ENCODE data around the gene CFAP251. TPM values are rescaled to one million over a fixed set of nuclear protein-coding genes. Genes with fewer than 3 reads are reported as not detected.

Gene CFAP251
- total and polyA plus RNA-seq, 2 of the 13 experiments (the other 11 are each of a cell fraction or from before 2014, with no cell fraction given) = 0.30 to 0.42 TPM

DNA sequence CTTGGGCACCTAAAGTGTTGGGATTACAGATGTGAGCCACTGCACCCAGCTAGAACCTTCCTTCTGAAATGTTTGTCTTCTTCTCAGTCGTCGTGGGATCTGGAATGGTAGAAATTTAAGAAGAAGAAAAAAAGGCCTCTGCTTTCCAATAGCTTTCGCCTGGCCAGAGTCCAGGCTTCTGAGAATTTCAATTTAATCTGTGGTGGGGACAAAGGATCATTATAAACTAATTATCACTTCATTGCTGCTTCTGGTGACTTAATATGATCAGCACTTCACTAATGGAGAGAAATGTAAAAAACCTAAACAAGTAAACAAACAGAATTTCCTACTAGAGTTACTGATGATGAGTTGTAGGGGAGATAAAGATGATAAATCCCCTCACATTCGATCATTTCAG is 51.3 kb downstream of the CFAP251 start:
- no TSS peak for BruUV-seq (replicated peaks)
- no peak overlapping the region for H3K9ac ChIP-seq (ENCODE audit: insufficient read depth, low read depth, low read length)
- ATAC-seq (no peak), FAIRE-seq (no peak), DNase-seq (ENCODE audit: low spot score) (no peak)
- H4K20me1 ChIP-seq (ENCODE audit: insufficient read depth, low read length) = no peaks in the 10 kb centered on the region
- H3K4me2 ChIP-seq (ENCODE audit: low read depth, low read length) = no peak overlapping the region
- no peak overlapping the region for H3K27ac ChIP-seq (ENCODE audit: extremely low read length, insufficient read depth, low read length)
- no peaks in the 10 kb centered on the region for H3K4me1 ChIP-seq (ENCODE audit: insufficient read depth, low read length)
- no peak overlapping the region for H3K4me3 ChIP-seq (replicated peaks in 1 of 3; ENCODE audit: insufficient read depth in 1 of 3, low read depth in 2 of 3, low read length in 3 of 3)
- intact Hi-C loops (cut with micrococcal nuclease; ENCODE audit: unreplicated experiment) = no loop called here
- no peak overlapping the region for H2AFZ ChIP-seq (ENCODE audit: low read length)
- POLR2A ChIA-PET = no interaction called here
- H3K79me2 ChIP-seq (ENCODE audit: insufficient read depth, low read length) = no peaks in the 10 kb centered on the region
- WGBS (ENCODE audit: low lambda C conversion rate) = 49% methylated on average over 4 of the region's 4 CpGs
- H3K36me3 ChIP-seq (replicated peaks in 1 of 2; ENCODE audit: control insufficient read depth in 1 of 2, insufficient read depth in 2 of 2, low read length in 2 of 2) = no peaks in the 10 kb centered on the region
- in situ Hi-C loops (cut with HindIII; ENCODE audit: extremely low pct_ligation_motif_present, low pct_unique_long_range_greater_than_20kb) = no loop called here
- H3K27me3 ChIP-seq (ENCODE audit: control insufficient read depth in 1 of 2, insufficient read depth in 2 of 2, low read length in 2 of 2) = peaks cover 0 to 6% of the 10 kb centered on the region in 2 experiments; a peak in 3 of 5 replicates
- TF ChIP-seq ZFP41 (CRISPR knock-in tag; IDR thresholded peaks at IDR 0.05; ENCODE audit: borderline replicate concordance) = no peak
- TF ChIP-seq ELF4 (CRISPR knock-in tag; IDR thresholded peaks at IDR 0.05; ENCODE audit: borderline replicate concordance) = no peak
- TF ChIP-seq ZNF766 (CRISPR knock-in tag; IDR thresholded peaks at IDR 0.05; ENCODE audit: borderline replicate concordance) = no peak
- TF ChIP-seq KLF13 (CRISPR knock-in tag; IDR thresholded peaks at IDR 0.05) = no peak
- TF ChIP-seq, protein P1, sequence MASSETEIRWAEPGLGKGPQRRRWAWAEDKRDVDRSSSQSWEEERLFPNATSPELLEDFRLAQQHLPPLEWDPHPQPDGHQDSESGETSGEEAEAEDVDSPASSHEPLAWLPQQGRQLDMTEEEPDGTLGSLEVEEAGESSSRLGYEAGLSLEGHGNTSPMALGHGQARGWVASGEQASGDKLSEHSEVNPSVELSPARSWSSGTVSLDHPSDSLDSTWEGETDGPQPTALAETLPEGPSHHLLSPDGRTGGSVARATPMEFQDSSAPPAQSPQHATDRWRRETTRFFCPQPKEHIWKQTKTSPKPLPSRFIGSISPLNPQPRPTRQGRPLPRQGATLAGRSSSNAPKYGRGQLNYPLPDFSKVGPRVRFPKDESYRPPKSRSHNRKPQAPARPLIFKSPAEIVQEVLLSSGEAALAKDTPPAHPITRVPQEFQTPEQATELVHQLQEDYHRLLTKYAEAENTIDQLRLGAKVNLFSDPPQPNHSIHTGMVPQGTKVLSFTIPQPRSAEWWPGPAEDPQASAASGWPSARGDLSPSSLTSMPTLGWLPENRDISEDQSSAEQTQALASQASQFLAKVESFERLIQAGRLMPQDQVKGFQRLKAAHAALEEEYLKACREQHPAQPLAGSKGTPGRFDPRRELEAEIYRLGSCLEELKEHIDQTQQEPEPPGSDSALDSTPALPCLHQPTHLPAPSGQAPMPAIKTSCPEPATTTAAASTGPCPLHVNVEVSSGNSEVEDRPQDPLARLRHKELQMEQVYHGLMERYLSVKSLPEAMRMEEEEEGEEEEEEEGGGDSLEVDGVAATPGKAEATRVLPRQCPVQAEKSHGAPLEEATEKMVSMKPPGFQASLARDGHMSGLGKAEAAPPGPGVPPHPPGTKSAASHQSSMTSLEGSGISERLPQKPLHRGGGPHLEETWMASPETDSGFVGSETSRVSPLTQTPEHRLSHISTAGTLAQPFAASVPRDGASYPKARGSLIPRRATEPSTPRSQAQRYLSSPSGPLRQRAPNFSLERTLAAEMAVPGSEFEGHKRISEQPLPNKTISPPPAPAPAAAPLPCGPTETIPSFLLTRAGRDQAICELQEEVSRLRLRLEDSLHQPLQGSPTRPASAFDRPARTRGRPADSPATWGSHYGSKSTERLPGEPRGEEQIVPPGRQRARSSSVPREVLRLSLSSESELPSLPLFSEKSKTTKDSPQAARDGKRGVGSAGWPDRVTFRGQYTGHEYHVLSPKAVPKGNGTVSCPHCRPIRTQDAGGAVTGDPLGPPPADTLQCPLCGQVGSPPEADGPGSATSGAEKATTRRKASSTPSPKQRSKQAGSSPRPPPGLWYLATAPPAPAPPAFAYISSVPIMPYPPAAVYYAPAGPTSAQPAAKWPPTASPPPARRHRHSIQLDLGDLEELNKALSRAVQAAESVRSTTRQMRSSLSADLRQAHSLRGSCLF (CRISPR knock-in tag; IDR thresholded peaks at IDR 0.05; ENCODE audit: borderline replicate concordance) = no peak
- no peak for TF ChIP-seq NR2F2 (IDR thresholded peaks at IDR 0.05; ENCODE audit: borderline replicate concordance, low read depth)
- no peak for TF ChIP-seq ZNF777 (CRISPR knock-in tag; IDR thresholded peaks at IDR 0.05)
- TF ChIP-seq, protein P2, sequence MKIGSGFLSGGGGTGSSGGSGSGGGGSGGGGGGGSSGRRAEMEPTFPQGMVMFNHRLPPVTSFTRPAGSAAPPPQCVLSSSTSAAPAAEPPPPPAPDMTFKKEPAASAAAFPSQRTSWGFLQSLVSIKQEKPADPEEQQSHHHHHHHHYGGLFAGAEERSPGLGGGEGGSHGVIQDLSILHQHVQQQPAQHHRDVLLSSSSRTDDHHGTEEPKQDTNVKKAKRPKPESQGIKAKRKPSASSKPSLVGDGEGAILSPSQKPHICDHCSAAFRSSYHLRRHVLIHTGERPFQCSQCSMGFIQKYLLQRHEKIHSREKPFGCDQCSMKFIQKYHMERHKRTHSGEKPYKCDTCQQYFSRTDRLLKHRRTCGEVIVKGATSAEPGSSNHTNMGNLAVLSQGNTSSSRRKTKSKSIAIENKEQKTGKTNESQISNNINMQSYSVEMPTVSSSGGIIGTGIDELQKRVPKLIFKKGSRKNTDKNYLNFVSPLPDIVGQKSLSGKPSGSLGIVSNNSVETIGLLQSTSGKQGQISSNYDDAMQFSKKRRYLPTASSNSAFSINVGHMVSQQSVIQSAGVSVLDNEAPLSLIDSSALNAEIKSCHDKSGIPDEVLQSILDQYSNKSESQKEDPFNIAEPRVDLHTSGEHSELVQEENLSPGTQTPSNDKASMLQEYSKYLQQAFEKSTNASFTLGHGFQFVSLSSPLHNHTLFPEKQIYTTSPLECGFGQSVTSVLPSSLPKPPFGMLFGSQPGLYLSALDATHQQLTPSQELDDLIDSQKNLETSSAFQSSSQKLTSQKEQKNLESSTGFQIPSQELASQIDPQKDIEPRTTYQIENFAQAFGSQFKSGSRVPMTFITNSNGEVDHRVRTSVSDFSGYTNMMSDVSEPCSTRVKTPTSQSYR (CRISPR knock-in tag; IDR thresholded peaks at IDR 0.05; ENCODE audit: borderline replicate concordance) = no peak
- no peak for TF ChIP-seq MTF2 (CRISPR knock-in tag; IDR thresholded peaks at IDR 0.05; ENCODE audit: borderline replicate concordance)
- CTCF ChIA-PET (ENCODE audit: low intra/inter-chr PET ratio, low total read pairs) = no interaction called here
- H3K9me3 ChIP-seq (ENCODE audit: low read length) = no peaks in the 10 kb centered on the region
